ENCODE data around the gene DRC1.

GRCh38 chr2:26409785-26410184 is 8.1 kb downstream of the DRC1 start:
- TF ChIP-seq POLR2AphosphoS5 (IDR thresholded peaks at IDR 0.05; ENCODE audit: low read depth, low read length), result no peak
- no peak for TF ChIP-seq TAF1 (IDR thresholded peaks at IDR 0.05; ENCODE audit: borderline replicate concordance, insufficient read depth, low read length)
- TF ChIP-seq SIN3A (IDR thresholded peaks at IDR 0.05; ENCODE audit: borderline replicate concordance, insufficient read depth, low read length), result no peak
- TF ChIP-seq, protein P1, sequence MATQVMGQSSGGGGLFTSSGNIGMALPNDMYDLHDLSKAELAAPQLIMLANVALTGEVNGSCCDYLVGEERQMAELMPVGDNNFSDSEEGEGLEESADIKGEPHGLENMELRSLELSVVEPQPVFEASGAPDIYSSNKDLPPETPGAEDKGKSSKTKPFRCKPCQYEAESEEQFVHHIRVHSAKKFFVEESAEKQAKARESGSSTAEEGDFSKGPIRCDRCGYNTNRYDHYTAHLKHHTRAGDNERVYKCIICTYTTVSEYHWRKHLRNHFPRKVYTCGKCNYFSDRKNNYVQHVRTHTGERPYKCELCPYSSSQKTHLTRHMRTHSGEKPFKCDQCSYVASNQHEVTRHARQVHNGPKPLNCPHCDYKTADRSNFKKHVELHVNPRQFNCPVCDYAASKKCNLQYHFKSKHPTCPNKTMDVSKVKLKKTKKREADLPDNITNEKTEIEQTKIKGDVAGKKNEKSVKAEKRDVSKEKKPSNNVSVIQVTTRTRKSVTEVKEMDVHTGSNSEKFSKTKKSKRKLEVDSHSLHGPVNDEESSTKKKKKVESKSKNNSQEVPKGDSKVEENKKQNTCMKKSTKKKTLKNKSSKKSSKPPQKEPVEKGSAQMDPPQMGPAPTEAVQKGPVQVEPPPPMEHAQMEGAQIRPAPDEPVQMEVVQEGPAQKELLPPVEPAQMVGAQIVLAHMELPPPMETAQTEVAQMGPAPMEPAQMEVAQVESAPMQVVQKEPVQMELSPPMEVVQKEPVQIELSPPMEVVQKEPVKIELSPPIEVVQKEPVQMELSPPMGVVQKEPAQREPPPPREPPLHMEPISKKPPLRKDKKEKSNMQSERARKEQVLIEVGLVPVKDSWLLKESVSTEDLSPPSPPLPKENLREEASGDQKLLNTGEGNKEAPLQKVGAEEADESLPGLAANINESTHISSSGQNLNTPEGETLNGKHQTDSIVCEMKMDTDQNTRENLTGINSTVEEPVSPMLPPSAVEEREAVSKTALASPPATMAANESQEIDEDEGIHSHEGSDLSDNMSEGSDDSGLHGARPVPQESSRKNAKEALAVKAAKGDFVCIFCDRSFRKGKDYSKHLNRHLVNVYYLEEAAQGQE (IDR thresholded peaks at IDR 0.05; ENCODE audit: insufficient read depth in 1 of 2, low read depth in 2 of 2, low read length in 2 of 2), result no peak
